Measurements from ENCODE around the gene SLC35D3.
"Not testable (repeated sequence)": the region's sequence is repeated elsewhere in the genome, so short reads cannot be mapped to it uniquely, and the experiment has no call there.

SLC35D3 gene

GRCh38 chr6:136956590-136957544 is 34.8 kb downstream of the SLC35D3 start:
- peak overlapping the region; percentile 72 for H3K9ac ChIP-seq (ENCODE audit: low read depth, low read length)
- no peaks in the 10 kb centered on the region for H3K9me3 ChIP-seq (ENCODE audit: insufficient read depth, low read depth, low read length)
- H3K4me1 ChIP-seq (ENCODE audit: insufficient read depth, low read length), result peaks cover 26% of the 10 kb centered on the region; the same call in 1 of the 2 replicates
- peak overlapping the region; percentile 44 for H3K27ac ChIP-seq (ENCODE audit: low read length)
- H3K27me3 ChIP-seq (ENCODE audit: insufficient read depth, low read length), result peaks cover 7% of the 10 kb centered on the region; the same call in 1 of the 2 replicates
- no peaks in the 10 kb centered on the region for H3K36me3 ChIP-seq (ENCODE audit: insufficient read depth, low read depth, low read length)
- peak overlapping the region; percentile 1; the same call in 1 of the 2 replicates for H3K4me3 ChIP-seq (ENCODE audit: low read length)

- Histone ChIP-seq H3K9me3 (ENCODE audit: insufficient read depth, low read depth, low read length) (no peaks in the 10 kb centered on the region), H3K27me3 (ENCODE audit: insufficient read depth, low read length) (peaks cover 7% of the 10 kb centered on the region; the same call in 1 of the 2 replicates), H3K36me3 (ENCODE audit: insufficient read depth, low read depth, low read length) (no peaks in the 10 kb centered on the region), H3K4me3 (ENCODE audit: low read length) (no peak overlapping the region), H3K27ac (ENCODE audit: low read length) (peak overlapping the region; percentile 2), H3K9ac (ENCODE audit: low read depth, low read length) (peak overlapping the region; percentile 16; the same call in 1 of the 2 replicates), H3K4me1 (ENCODE audit: insufficient read depth, low read length) (peaks cover 28% of the 10 kb centered on the region; the same call in 1 of the 2 replicates)
Measured at GRCh38 chr6:136958168-136958567, 36.1 kb downstream of the SLC35D3 start.

GRCh38 chr6:136959471-136959891 is 37.4 kb downstream of the SLC35D3 start:
- no peak overlapping the region for H3K27ac ChIP-seq (ENCODE audit: low read length)
- H3K9ac ChIP-seq (ENCODE audit: low read depth, low read length), result peak overlapping the region; percentile 8; the same call in 1 of the 2 replicates
- H3K4me1 ChIP-seq (ENCODE audit: insufficient read depth, low read length), result peaks cover 28% of the 10 kb centered on the region; the same call in 1 of the 2 replicates
- H3K36me3 ChIP-seq (ENCODE audit: insufficient read depth, low read depth, low read length), result no peaks in the 10 kb centered on the region
- H3K9me3 ChIP-seq (ENCODE audit: insufficient read depth, low read depth, low read length), result no peaks in the 10 kb centered on the region
- H3K4me3 ChIP-seq (ENCODE audit: low read length), result no peak overlapping the region
- H3K27me3 ChIP-seq (ENCODE audit: insufficient read depth, low read length), result peaks cover 7% of the 10 kb centered on the region; the same call in 1 of the 2 replicates

GRCh38 chr6:136959935-136960334 is 37.8 kb downstream of the SLC35D3 start:
- not testable (repeated sequence) for H3K36me3 ChIP-seq (ENCODE audit: insufficient read depth, low read depth, low read length); H3K27ac ChIP-seq (ENCODE audit: low read length); H3K4me3 ChIP-seq (ENCODE audit: low read length); H3K9ac ChIP-seq (ENCODE audit: low read depth, low read length); H3K27me3 ChIP-seq (ENCODE audit: insufficient read depth, low read length); H3K9me3 ChIP-seq (ENCODE audit: insufficient read depth, low read depth, low read length)
- H3K4me1 ChIP-seq (ENCODE audit: insufficient read depth, low read length), result peaks cover 28% of the 10 kb centered on the region; the same call in 1 of the 2 replicates

- Histone ChIP-seq H3K9me3 (ENCODE audit: insufficient read depth, low read depth, low read length) (no peaks in the 10 kb centered on the region), H3K9ac (ENCODE audit: low read depth, low read length) (no peak overlapping the region), H3K27ac (ENCODE audit: low read length) (no peak overlapping the region), H3K4me3 (ENCODE audit: low read length) (no peak overlapping the region), H3K4me1 (ENCODE audit: insufficient read depth, low read length) (peaks cover 19% of the 10 kb centered on the region; the same call in 1 of the 2 replicates), H3K36me3 (ENCODE audit: insufficient read depth, low read depth, low read length) (no peaks in the 10 kb centered on the region), H3K27me3 (ENCODE audit: insufficient read depth, low read length) (peaks cover 7% of the 10 kb centered on the region; the same call in 1 of the 2 replicates)
Measured at GRCh38 chr6:136960781-136961180, 38.7 kb downstream of the SLC35D3 start.

GRCh38 chr6:136961848-136962247 is 39.7 kb downstream of the SLC35D3 start:
- Histone ChIP-seq H3K9ac (ENCODE audit: low read depth, low read length) (no peak overlapping the region), H3K4me3 (ENCODE audit: low read length) (no peak overlapping the region), H3K27ac (ENCODE audit: low read length) (no peak overlapping the region), H3K36me3 (ENCODE audit: insufficient read depth, low read depth, low read length) (no peaks in the 10 kb centered on the region), H3K9me3 (ENCODE audit: insufficient read depth, low read depth, low read length) (no peaks in the 10 kb centered on the region), H3K4me1 (ENCODE audit: insufficient read depth, low read length) (peaks cover 17% of the 10 kb centered on the region; the same call in 1 of the 2 replicates), H3K27me3 (ENCODE audit: insufficient read depth, low read length) (peaks cover 7% of the 10 kb centered on the region; the same call in 1 of the 2 replicates)

- H3K27ac ChIP-seq (ENCODE audit: low read length), result no peak overlapping the region
Measured at GRCh38 chr6:136962661-136963060, 40.6 kb downstream of the SLC35D3 start.

GRCh38 chr6:136963259-136963658 is 41.2 kb downstream of the SLC35D3 start:
- Histone ChIP-seq H3K9ac (ENCODE audit: low read depth, low read length) (no peak overlapping the region), H3K27me3 (ENCODE audit: insufficient read depth, low read length) (peaks cover 7% of the 10 kb centered on the region; the same call in 1 of the 2 replicates), H3K9me3 (ENCODE audit: insufficient read depth, low read depth, low read length) (no peaks in the 10 kb centered on the region), H3K4me1 (ENCODE audit: insufficient read depth, low read length) (peaks cover 13% of the 10 kb centered on the region; the same call in 1 of the 2 replicates), H3K36me3 (ENCODE audit: insufficient read depth, low read depth, low read length) (no peaks in the 10 kb centered on the region), H3K27ac (ENCODE audit: low read length) (no peak overlapping the region), H3K4me3 (ENCODE audit: low read length) (no peak overlapping the region)

More at GRCh38 chr6:136962661-136963060, 40.6 kb downstream of the SLC35D3 start:
- Histone ChIP-seq H3K9me3 (ENCODE audit: insufficient read depth, low read depth, low read length) (no peaks in the 10 kb centered on the region), H3K4me3 (ENCODE audit: low read length) (no peak overlapping the region), H3K36me3 (ENCODE audit: insufficient read depth, low read depth, low read length) (no peaks in the 10 kb centered on the region), H3K9ac (ENCODE audit: low read depth, low read length) (no peak overlapping the region), H3K27me3 (ENCODE audit: insufficient read depth, low read length) (peaks cover 7% of the 10 kb centered on the region; the same call in 1 of the 2 replicates), H3K4me1 (ENCODE audit: insufficient read depth, low read length) (peaks cover 17% of the 10 kb centered on the region; the same call in 1 of the 2 replicates)

GRCh38 chr6:136964398-136964797 is 42.3 kb downstream of the SLC35D3 start:
- H3K27me3 ChIP-seq (ENCODE audit: insufficient read depth, low read length), result no peaks in the 10 kb centered on the region; the same call in 1 of the 2 replicates
- H3K36me3 ChIP-seq (ENCODE audit: insufficient read depth, low read depth, low read length), result no peaks in the 10 kb centered on the region
- no peak overlapping the region for H3K4me3 ChIP-seq (ENCODE audit: low read length)
- peaks cover 3% of the 10 kb centered on the region; the same call in 1 of the 2 replicates for H3K4me1 ChIP-seq (ENCODE audit: insufficient read depth, low read length)
- no peaks in the 10 kb centered on the region for H3K9me3 ChIP-seq (ENCODE audit: insufficient read depth, low read depth, low read length)
- no peak overlapping the region for H3K27ac ChIP-seq (ENCODE audit: low read length)
- no peak overlapping the region for H3K9ac ChIP-seq (ENCODE audit: low read depth, low read length)

GRCh38 chr6:136967876-136968752 is 46.0 kb downstream of the SLC35D3 start:
- H3K4me3 ChIP-seq (ENCODE audit: low read length), result no peak overlapping the region
- H3K9me3 ChIP-seq (ENCODE audit: insufficient read depth, low read depth, low read length), result no peaks in the 10 kb centered on the region
- H3K27me3 ChIP-seq (ENCODE audit: insufficient read depth, low read length), result no peaks in the 10 kb centered on the region
- no peaks in the 10 kb centered on the region for H3K36me3 ChIP-seq (ENCODE audit: insufficient read depth, low read depth, low read length)
- no peak overlapping the region for H3K9ac ChIP-seq (ENCODE audit: low read depth, low read length)
- H3K4me1 ChIP-seq (ENCODE audit: insufficient read depth, low read length), result no peaks in the 10 kb centered on the region
- H3K27ac ChIP-seq (ENCODE audit: low read length), result no peak overlapping the region

- H3K4me1 ChIP-seq (ENCODE audit: insufficient read depth, low read length), result no peaks in the 10 kb centered on the region
- H3K4me3 ChIP-seq (ENCODE audit: low read length), result no peak overlapping the region
- H3K36me3 ChIP-seq (ENCODE audit: insufficient read depth, low read depth, low read length), result no peaks in the 10 kb centered on the region
- no peak overlapping the region for H3K9ac ChIP-seq (ENCODE audit: low read depth, low read length)
- H3K27ac ChIP-seq (ENCODE audit: low read length), result no peak overlapping the region
- no peaks in the 10 kb centered on the region for H3K27me3 ChIP-seq (ENCODE audit: insufficient read depth, low read length)
- no peaks in the 10 kb centered on the region for H3K9me3 ChIP-seq (ENCODE audit: insufficient read depth, low read depth, low read length)
Measured at GRCh38 chr6:136968837-136969236, 46.7 kb downstream of the SLC35D3 start.
